H9 (cell line): ENCODE data around the gene CHD9NB. TPM values are rescaled to one million over a fixed set of nuclear protein-coding genes. Genes with fewer than 3 reads are reported as not detected.
"Not testable (repeated sequence)": the region's sequence is repeated elsewhere in the genome, so short reads cannot be mapped to it uniquely, and the experiment has no call there.

Source experiments
- DNase-seq: peaks from one replicate; pipeline ENCODE4 v3.0.0-alpha.2; 2017
- H2AFZ ChIP-seq: one replicate; pipeline ENCODE4 v1.6.1; 2013; ENCODE audit warnings: mild to moderate bottlenecking, low read length, control low read depth, moderate library complexity
- H2AK5ac ChIP-seq: 2 replicates; pipeline ENCODE4 v1.6.1; 2013; ENCODE audit warnings: low read length, control low read depth, mixed read lengths; ENCODE audit not compliant: insufficient read length
- H2BK120ac ChIP-seq: one replicate; pipeline ENCODE4 v1.6.1; 2013; ENCODE audit warnings: low read depth, mild to moderate bottlenecking, low read length, control low read depth, inconsistent platforms; ENCODE audit not compliant: poor library complexity, severe bottlenecking
- H2BK12ac ChIP-seq: 2 replicates; pipeline ENCODE4 v1.6.1; 2013; ENCODE audit warnings: low read length, control low read depth, mixed read lengths, low read depth; ENCODE audit not compliant: insufficient read length
- H2BK15ac ChIP-seq: 2 replicates; pipeline ENCODE4 v1.6.1; 2013; ENCODE audit warnings: low read depth, low read length, control low read depth
- H2BK20ac ChIP-seq: one replicate; pipeline ENCODE4 v1.6.1; 2013; ENCODE audit warnings: low read depth, mild to moderate bottlenecking, low read length, control low read depth, inconsistent platforms; ENCODE audit not compliant: poor library complexity, severe bottlenecking
- H2BK5ac ChIP-seq: 2 replicates; pipeline ENCODE4 v1.6.1; 2013; ENCODE audit warnings: low read length, control low read depth, mixed read lengths; ENCODE audit not compliant: insufficient read length
- H3K14ac ChIP-seq: 2 replicates; pipeline ENCODE4 v1.6.1; 2013; ENCODE audit warnings: low read length, control low read depth; ENCODE audit not compliant: insufficient read depth
- H3K18ac ChIP-seq: 2 replicates; pipeline ENCODE4 v1.6.1; 2013; ENCODE audit warnings: low read depth, mild to moderate bottlenecking, mixed read lengths, low read length, control low read depth; ENCODE audit not compliant: insufficient read length
- H3K23ac ChIP-seq: 2 replicates; pipeline ENCODE4 v1.6.1; 2013; ENCODE audit warnings: low read length, control low read depth, mixed read lengths, low read depth; ENCODE audit not compliant: insufficient read length
- H3K23me2 ChIP-seq: 2 replicates; pipeline ENCODE4 v1.6.1; 2013; ENCODE audit warnings: low read depth, mild to moderate bottlenecking, mixed read lengths, low read length, control low read depth; ENCODE audit not compliant: insufficient read length, poor library complexity, severe bottlenecking
- H3K27ac ChIP-seq: 2 replicates; pipeline ENCODE4 v1.5.1; 2013; ENCODE audit warnings: low read length, control low read depth, mixed read lengths, low read depth; ENCODE audit not compliant: insufficient read length
- H3K27me3 ChIP-seq: 2 replicates; pipeline ENCODE4 v1.6.1; 2013; ENCODE audit warnings: low read length, control low read depth, inconsistent platforms; ENCODE audit not compliant: insufficient read depth
- H3K4ac ChIP-seq: 2 replicates; pipeline ENCODE4 v1.6.1; 2013; ENCODE audit warnings: low read depth, mild to moderate bottlenecking, control low read depth, inconsistent platforms, low read length, moderate library complexity
- H3K4me1 ChIP-seq: 2 replicates; pipeline ENCODE4 v1.6.1; 2013; ENCODE audit warnings: low read length, control low read depth, inconsistent platforms; ENCODE audit not compliant: insufficient read depth
- H3K4me2 ChIP-seq: 2 replicates; pipeline ENCODE4 v1.6.1; 2013; ENCODE audit warnings: low read length, control low read depth, mixed read lengths; ENCODE audit not compliant: insufficient read length, insufficient read depth
- H3K56ac ChIP-seq: 2 replicates; pipeline ENCODE4 v1.6.1; 2013; ENCODE audit warnings: low read depth, mild to moderate bottlenecking, mixed read lengths, low read length, control low read depth; ENCODE audit not compliant: insufficient read length
- H3K79me1 ChIP-seq: 2 replicates; pipeline ENCODE4 v1.6.1; 2013; ENCODE audit warnings: low read depth, mild to moderate bottlenecking, moderate library complexity, low read length, control low read depth, inconsistent platforms; ENCODE audit not compliant: insufficient read depth, poor library complexity, severe bottlenecking
- H3K79me2 ChIP-seq: 2 replicates; pipeline ENCODE4 v1.6.1; 2013; ENCODE audit warnings: low read length, control low read depth, inconsistent platforms; ENCODE audit not compliant: insufficient read depth
- H3K9ac ChIP-seq: 2 replicates; pipeline ENCODE4 v1.6.1; 2013; ENCODE audit warnings: low read length, control low read depth, mixed read lengths; ENCODE audit not compliant: insufficient read length; ENCODE audit errors: extremely low read depth
- H3K9me3 ChIP-seq: one replicate; pipeline ENCODE4 v1.6.1; 2013; ENCODE audit warnings: low read depth, low read length, inconsistent platforms; ENCODE audit not compliant: control insufficient read depth
- H3T11ph ChIP-seq: one replicate; pipeline ENCODE4 v1.6.1; 2013; ENCODE audit warnings: mild to moderate bottlenecking, low read length, control low read depth, inconsistent platforms
- H4K20me1 ChIP-seq: one replicate; pipeline ENCODE4 v1.6.1; 2013; ENCODE audit not compliant: control insufficient read depth, insufficient read length, insufficient read depth
- H4K5ac ChIP-seq: 2 replicates; pipeline ENCODE4 v1.6.1; 2013; ENCODE audit warnings: low read depth, mild to moderate bottlenecking, mixed read lengths, low read length, control low read depth; ENCODE audit not compliant: insufficient read length
- H4K8ac ChIP-seq: replicated peaks from 2 replicates; pipeline ENCODE4 v1.6.1; 2013; ENCODE audit warnings: low read length, control low read depth, mixed read lengths, low read depth; ENCODE audit not compliant: insufficient read length
- H4K91ac ChIP-seq: 2 replicates; pipeline ENCODE4 v1.6.1; 2013; ENCODE audit warnings: low read depth, mild to moderate bottlenecking, moderate library complexity, mixed read lengths, low read length, control low read depth; ENCODE audit not compliant: insufficient read length
- H3K27ac Mint-ChIP-seq, 3 experiments: 2 replicates in 2 of 3; 3 replicates in 1 of 3; pipeline ENCODE4 v1.8.0; 2020 to 2021; ENCODE audit warnings: mixed read lengths in 3 of 3, mild to moderate bottlenecking in 1 of 3, moderate library complexity in 1 of 3
- H3K27me3 Mint-ChIP-seq: 2 replicates; pipeline ENCODE4 v1.8.0; 2021; ENCODE audit warnings: low read depth, mild to moderate bottlenecking, moderate library complexity, mixed read lengths
- H3K36me3 Mint-ChIP-seq, 3 experiments: 2 replicates in 2 of 3; 3 replicates in 1 of 3; pipeline ENCODE4 v1.8.0; 2020 to 2021; ENCODE audit warnings: low read depth in 3 of 3, mixed read lengths in 3 of 3; ENCODE audit not compliant: insufficient read depth in 1 of 3
- H3K4me1 Mint-ChIP-seq, 2 experiments: 2 replicates each; pipeline ENCODE4 v1.8.0; 2020; ENCODE audit warnings: mixed read lengths in 2 of 2
- H3K4me3 Mint-ChIP-seq, 2 experiments: 2 replicates in 1 of 2; 3 replicates in 1 of 2; pipeline ENCODE4 v1.8.0; 2020 to 2021; ENCODE audit warnings: mild to moderate bottlenecking in 2 of 2, mixed read lengths in 2 of 2, moderate library complexity in 1 of 2
- H3K9me3 Mint-ChIP-seq, 2 experiments: 2 replicates in 1 of 2; 3 replicates in 1 of 2; pipeline ENCODE4 v1.8.0; 2020; ENCODE audit warnings: mild to moderate bottlenecking in 2 of 2, mixed read lengths in 2 of 2, moderate library complexity in 1 of 2
- CTCF ChIP-seq: fragments of 200-600 bp; sonication (generic); conservative IDR thresholded peaks from 3 replicates; pipeline ENCODE4 v1.8.0; 2021; ENCODE audit warnings: antibody characterized with exemption, mild to moderate bottlenecking
- WGBS: extraction: QIAGEN DNeasy Blood & Tissue Kit; methylation state at CpG from one replicate; pipeline ENCODE4 v1.1.7; 2013; ENCODE audit warnings: missing lambda C conversion rate, low lambda C conversion rate, mixed read lengths; ENCODE audit not compliant: insufficient read length; ENCODE audit errors: extremely low coverage; 5-methylcytosine and 5-hydroxymethylcytosine counted together
- total RNA-seq: library from RNA; stranded (reverse); gene quantifications from 2 replicates; pipeline ENCODE4 v1.2.1, GENCODE V29; 2021

Gene CHD9NB
- total RNA-seq, 1 experiment from 2014 or later = 3.3 TPM

DNA sequence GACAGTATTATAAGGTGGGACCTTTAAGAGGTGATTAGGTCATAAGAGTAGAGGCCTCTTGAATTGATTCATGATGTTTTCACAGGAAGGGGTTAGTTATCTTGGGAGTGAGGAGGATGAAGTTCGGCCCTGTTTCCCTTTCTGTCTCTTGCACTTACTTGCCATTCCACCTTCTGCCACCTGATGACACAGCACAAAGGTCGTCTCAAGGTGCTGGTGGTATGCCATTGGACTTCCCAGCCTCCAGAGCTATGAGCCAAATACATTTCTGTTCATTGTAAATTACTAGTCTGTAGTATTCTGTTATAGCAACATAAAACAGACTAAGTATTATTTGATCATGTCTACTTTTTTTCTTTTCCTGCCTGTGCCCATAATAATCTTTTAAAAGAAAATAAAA is 25.6 kb upstream of the CHD9NB start:
- no peak overlapping the region for H3T11ph ChIP-seq
- H4K8ac ChIP-seq = no peak overlapping the region
- H2BK15ac ChIP-seq = no peak overlapping the region
- no peak for TF ChIP-seq CTCF
- no peaks in the 10 kb centered on the region for H3K9me3 ChIP-seq
- H3K4me2 ChIP-seq = no peak overlapping the region
- no peak overlapping the region for H3K18ac ChIP-seq
- peaks cover 36 to 43% (median 38%) of the 10 kb centered on the region in 3 experiments for H3K36me3 Mint-ChIP-seq
- H3K56ac ChIP-seq = no peak overlapping the region
- no CpG with 5 or more reads among the region's 2 CpGs for WGBS
- no peaks in the 10 kb centered on the region for H3K23me2 ChIP-seq
- H3K27ac Mint-ChIP-seq = no peak overlapping the region
- H3K4me3 Mint-ChIP-seq = no peak overlapping the region; a peak in 1 of 5 replicates
- no peak overlapping the region for H4K5ac ChIP-seq
- H4K20me1 ChIP-seq = no peaks in the 10 kb centered on the region
- no peak overlapping the region for H3K23ac ChIP-seq
- H2BK120ac ChIP-seq = no peak overlapping the region
- peaks cover 39 to 42% of the 10 kb centered on the region in 2 experiments for H3K4me1 Mint-ChIP-seq
- H2AK5ac ChIP-seq = no peak overlapping the region
- H3K4ac ChIP-seq = no peak overlapping the region
- H2BK12ac ChIP-seq = no peak overlapping the region
- H3K14ac ChIP-seq = no peak overlapping the region
- no peak overlapping the region for H2BK5ac ChIP-seq
- H3K79me1 ChIP-seq = no peaks in the 10 kb centered on the region
- peaks cover 17% of the 10 kb centered on the region; the same call in 1 of the 2 replicates for H3K4me1 ChIP-seq
- H3K9ac ChIP-seq = no peak overlapping the region
- H3K27me3 Mint-ChIP-seq = no peaks in the 10 kb centered on the region
- no peaks in the 10 kb centered on the region for H3K27me3 ChIP-seq
- H2BK20ac ChIP-seq = no peak overlapping the region
- no peak for DNase-seq
- H3K27ac ChIP-seq = no peak overlapping the region
- no peaks in the 10 kb centered on the region for H3K79me2 ChIP-seq
- H2AFZ ChIP-seq = no peak overlapping the region
- H4K91ac ChIP-seq = no peak overlapping the region
- H3K9me3 Mint-ChIP-seq = peaks cover 33 to 35% of the 10 kb centered on the region in 2 experiments

DNA sequence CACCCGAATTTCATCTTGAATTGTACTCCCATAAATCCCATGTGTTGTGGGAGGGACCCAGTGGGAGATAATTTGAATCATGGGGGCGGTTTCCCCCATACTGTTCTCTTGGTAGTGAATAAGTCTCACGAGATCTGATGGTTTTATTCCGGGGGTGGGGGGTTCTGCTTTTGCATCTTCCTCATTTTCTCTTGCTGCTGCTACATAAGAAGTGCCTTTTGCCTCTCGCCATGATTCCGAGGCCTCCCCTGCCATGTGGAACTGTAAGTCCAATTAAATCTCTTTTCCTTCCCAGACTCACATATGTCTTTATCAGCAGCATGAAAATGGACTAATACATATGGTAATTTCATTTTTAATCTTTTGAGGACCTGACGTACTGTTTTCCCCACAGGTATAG is 22.8 kb upstream of the CHD9NB start:
- Mint-ChIP-seq H3K36me3 (peaks cover 42 to 49% (median 44%) of the 10 kb centered on the region in 3 experiments), H3K9me3 (peaks cover 38 to 41% of the 10 kb centered on the region in 2 experiments), H3K4me1 (peaks cover 32 to 34% of the 10 kb centered on the region in 2 experiments)
- H2BK5ac ChIP-seq, H3K14ac ChIP-seq, H3K56ac ChIP-seq, H4K8ac ChIP-seq, H3K27ac Mint-ChIP-seq, H2AK5ac ChIP-seq, H3K9me3 ChIP-seq, H3K27me3 ChIP-seq, H4K20me1 ChIP-seq, H3K23ac ChIP-seq, H2BK12ac ChIP-seq, H3K27ac ChIP-seq, H3K4me2 ChIP-seq, H4K91ac ChIP-seq, DNase-seq, H3K4me3 Mint-ChIP-seq, H3K79me2 ChIP-seq, H4K5ac ChIP-seq, H3K4ac ChIP-seq, H3K27me3 Mint-ChIP-seq, H2BK20ac ChIP-seq, H2AFZ ChIP-seq, H3K79me1 ChIP-seq, H3K4me1 ChIP-seq, H3K23me2 ChIP-seq, H3T11ph ChIP-seq, H3K9ac ChIP-seq, H2BK120ac ChIP-seq, H2BK15ac ChIP-seq, H3K18ac ChIP-seq: not testable (repeated sequence)
- no CpG with 5 or more reads among the region's 7 CpGs for WGBS
